Tibial nerve (tissue), 4 donors: Measurements from ENCODE around the gene CTNNA2. TPM values are rescaled to one million over a fixed set of nuclear protein-coding genes. Genes with fewer than 3 reads are reported as not detected.

Source experiments
- DNase-seq, 2 donors: peaks; one replicate each; pipeline ENCODE4 v3.0.0-alpha.2; 2019; ENCODE audit warnings: low spot score in 2 of 2
- H3K27ac ChIP-seq, 4 donors: fragments of 200-600 bp; sonication (generic) in 3 of 4; one replicate each; pipeline ENCODE4 v1.5.1; 2017 to 2019; ENCODE audit warnings: mild to moderate bottlenecking in 1 of 4
- H3K27me3 ChIP-seq, 2 donors: fragments of 200-600 bp; sonication (generic) in 1 of 2; one replicate each; pipeline versions ENCODE4 v1.5.1 to v1.6.0; 2017 to 2019
- H3K36me3 ChIP-seq, 3 donors: fragments of 200-600 bp; sonication (generic); one replicate each; pipeline ENCODE4 v1.5.1; 2018 to 2019
- H3K4me1 ChIP-seq, 4 donors: fragments of 200-600 bp; sonication (generic) in 3 of 4; one replicate each; pipeline ENCODE4 v1.5.1; 2017 to 2019
- H3K4me3 ChIP-seq, 4 donors: fragments of 200-600 bp; sonication (generic) in 3 of 4; one replicate each; pipeline ENCODE4 v1.5.1; 2017 to 2019; ENCODE audit warnings: mild to moderate bottlenecking in 1 of 4, moderate library complexity in 1 of 4
- H3K9me3 ChIP-seq, 4 donors: fragments of 200-600 bp; sonication (generic) in 3 of 4; one replicate each; pipeline ENCODE4 v1.5.1; 2017 to 2019
- CTCF ChIP-seq, 5 experiments: fragments of 200-600 bp in 3 of 5; fragments of 450-650 bp in 2 of 5; sonication (generic) in 3 of 5; IDR thresholded peaks; one replicate each; pipeline ENCODE4 v1.5.1; 2016 to 2019; ENCODE audit warnings: antibody characterized with exemption in 5 of 5, mild to moderate bottlenecking in 3 of 5, moderate library complexity in 2 of 5
- EP300 ChIP-seq, 2 donors: sonication (generic); formaldehyde crosslinking; IDR thresholded peaks; one replicate each; pipeline ENCODE4 v1.6.1; 2017; ENCODE audit warnings: antibody characterized with exemption in 2 of 2, mild to moderate bottlenecking in 1 of 2
- POLR2A ChIP-seq, 2 donors: fragments of 450-650 bp; IDR thresholded peaks; one replicate each; pipeline ENCODE4 v1.6.1; 2017; ENCODE audit warnings: antibody characterized with exemption in 2 of 2, mild to moderate bottlenecking in 2 of 2, moderate library complexity in 2 of 2
- WGBS, 2 donors: methylation state at CpG; one replicate each; pipeline ENCODE4 v1.1.5; 2018; 5-methylcytosine and 5-hydroxymethylcytosine counted together
- total RNA-seq, 4 donors: library from RNA; depleted of rRNA; stranded (reverse); fragments of >200 nt; gene quantifications; one replicate each; pipeline ENCODE4 v1.1.0, GENCODE V29; 2016

The CTNNA2 gene
- total RNA-seq, 4 donors from 2014 or later = 0.39 to 3.3 (median 0.75) TPM

DNA sequence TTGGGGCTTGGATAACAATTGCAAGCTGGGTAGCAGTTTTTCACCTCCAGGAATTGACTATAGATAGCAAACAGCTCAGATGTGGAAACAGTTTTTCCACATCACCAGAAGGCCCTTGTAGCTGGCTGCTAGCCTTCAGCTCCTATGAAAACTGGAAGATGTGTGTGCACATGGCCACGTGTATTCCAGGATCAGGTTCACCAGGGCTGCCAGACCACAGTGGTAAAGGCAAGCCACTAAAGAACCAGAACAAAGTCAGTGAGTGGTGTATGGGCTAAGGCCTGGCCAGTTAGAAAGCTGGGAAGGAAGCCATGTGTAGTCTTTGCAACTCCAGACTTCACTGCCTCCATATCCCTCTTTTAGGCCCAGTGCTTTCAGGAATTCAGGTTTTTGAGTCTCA, 778.8 kb downstream of the CTNNA2 start:
- H3K36me3 ChIP-seq = no peaks in the 10 kb centered on the region
- DNase-seq = no peak
- 37 to 62% methylated on average over 1 of the region's 1 CpG for WGBS, 2 donors
- TF ChIP-seq EP300 (IDR thresholded peaks at IDR 0.05) (no peak), POLR2A (IDR thresholded peaks at IDR 0.05) (no peak), CTCF (IDR thresholded peaks at IDR 0.05) (no peak)
- no peak overlapping the region for H3K27ac ChIP-seq
- no peaks in the 10 kb centered on the region for H3K27me3 ChIP-seq
- no peaks in the 10 kb centered on the region for H3K9me3 ChIP-seq
- no peak overlapping the region for H3K4me3 ChIP-seq
- peaks cover 0 to 14% (median 0%) of the 10 kb centered on the region in 4 donors for H3K4me1 ChIP-seq

DNA sequence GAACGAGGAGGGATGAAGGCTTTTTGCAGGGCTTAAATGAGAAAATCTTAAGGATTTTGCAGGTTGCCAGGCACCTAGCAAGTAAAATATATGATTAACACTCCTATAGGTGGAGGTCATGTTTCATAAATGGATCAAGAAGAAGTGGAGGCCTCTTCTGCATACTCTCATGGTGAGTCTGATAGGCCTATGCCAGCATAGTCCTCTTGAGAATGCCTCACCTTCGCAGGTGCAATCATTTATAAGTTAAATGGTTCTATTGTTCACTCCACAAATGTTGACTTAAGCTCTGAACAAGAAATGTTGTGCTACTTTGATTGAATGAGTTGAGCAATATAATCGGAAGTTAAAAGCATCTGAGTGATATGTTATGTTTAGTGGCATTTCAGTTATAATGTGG, 779.6 kb downstream of the CTNNA2 start:
- WGBS, 2 donors = 58 to 71% methylated on average over 3 of the region's 3 CpGs
- Histone ChIP-seq H3K4me1 (peaks cover 0 to 14% (median 0%) of the 10 kb centered on the region in 4 donors), H3K27ac (peak overlapping the region in 1 of 4 donors; percentile 2), H3K27me3 (no peaks in the 10 kb centered on the region), H3K9me3 (no peaks in the 10 kb centered on the region), H3K36me3 (no peaks in the 10 kb centered on the region), H3K4me3 (no peak overlapping the region)
- no peak for DNase-seq
- TF ChIP-seq CTCF (IDR thresholded peaks at IDR 0.05) = no peak

- DNase-seq = no peak
- H3K4me1 ChIP-seq = peaks cover 0 to 14% (median 0%) of the 10 kb centered on the region in 4 donors
- no peak overlapping the region for H3K4me3 ChIP-seq
- H3K36me3 ChIP-seq = no peaks in the 10 kb centered on the region
- TF ChIP-seq POLR2A (IDR thresholded peaks at IDR 0.05) (no peak), EP300 (IDR thresholded peaks at IDR 0.05) (peak in 1 of 2 donors; percentile 24)
- H3K27me3 ChIP-seq = no peaks in the 10 kb centered on the region
- no peaks in the 10 kb centered on the region for H3K9me3 ChIP-seq
- peak overlapping the region in 3 of 4 donors; percentile 27 to 62 (median 53) for H3K27ac ChIP-seq
Measured at GRCh38 chr2:80293039-80293438, 780.2 kb downstream of the CTNNA2 start.

- Histone ChIP-seq H3K27me3 (peaks cover 0 to 23% of the 10 kb centered on the region in 2 donors), H3K9me3 (no peaks in the 10 kb centered on the region), H3K4me1 (peaks cover 0 to 16% (median 0%) of the 10 kb centered on the region in 4 donors), H3K4me3 (no peak overlapping the region), H3K27ac (no peak overlapping the region), H3K36me3 (no peaks in the 10 kb centered on the region)
- TF ChIP-seq CTCF (IDR thresholded peaks at IDR 0.05) (no peak), POLR2A (IDR thresholded peaks at IDR 0.05) (no peak), EP300 (IDR thresholded peaks at IDR 0.05) (no peak)
- no peak for DNase-seq
- WGBS, 2 donors = 75 to 80% methylated on average over 3 of the region's 3 CpGs
Measured at GRCh38 chr2:80298954-80299353, 786.1 kb downstream of the CTNNA2 start.

GRCh38 chr2:80299661-80300060, 786.8 kb downstream of the CTNNA2 start:
- Histone ChIP-seq H3K4me1 (peaks cover 0 to 19% (median 0%) of the 10 kb centered on the region in 4 donors), H3K36me3 (no peaks in the 10 kb centered on the region), H3K9me3 (no peaks in the 10 kb centered on the region), H3K27ac (no peak overlapping the region), H3K4me3 (no peak overlapping the region), H3K27me3 (peaks cover 0 to 27% of the 10 kb centered on the region in 2 donors)
- TF ChIP-seq POLR2A (IDR thresholded peaks at IDR 0.05) (no peak), EP300 (IDR thresholded peaks at IDR 0.05) (no peak), CTCF (IDR thresholded peaks at IDR 0.05) (no peak)
- DNase-seq = no peak
- WGBS, 2 donors = 45 to 49% methylated on average over 5 of the region's 5 CpGs

GRCh38 chr2:80300346-80300745, 787.5 kb downstream of the CTNNA2 start:
- H3K4me3 ChIP-seq = no peak overlapping the region
- H3K9me3 ChIP-seq = no peaks in the 10 kb centered on the region
- DNase-seq = no peak
- TF ChIP-seq POLR2A (IDR thresholded peaks at IDR 0.05) = no peak
- no peak for TF ChIP-seq EP300 (IDR thresholded peaks at IDR 0.05)
- no peak for TF ChIP-seq CTCF (IDR thresholded peaks at IDR 0.05)
- H3K27ac ChIP-seq = peak overlapping the region in 1 of 4 donors; percentile 17
- H3K36me3 ChIP-seq = no peaks in the 10 kb centered on the region
- peaks cover 0 to 32% of the 10 kb centered on the region in 2 donors for H3K27me3 ChIP-seq
- 56 to 68% methylated on average over 1 of the region's 1 CpG for WGBS, 2 donors
- H3K4me1 ChIP-seq = peaks cover 0 to 19% (median 0%) of the 10 kb centered on the region in 4 donors
